SIG-M5 treated with dmso at 0.1 percent for 504 hours (cell line): ENCODE results near the gene THUMPD3.

Experiments used
- DNase-seq: peaks from one replicate; lab custom pipeline; 2025; ENCODE audit not compliant: unreplicated experiment; lab: John Stamatoyannopoulos, UW

THUMPD3 gene

GRCh38 chr3:9362731-9363530, at the start of gene THUMPD3:
Gene THUMPD3 (plus strand): TSS chr3:9363054. CDS start chr3:9365069, 2,015 bp downstream.
- peak; percentile 96 for DNase-seq

GRCh38 chr3:9314796-9315195, 48.1 kb upstream of the THUMPD3 start:
- peak; percentile 7 for DNase-seq

GRCh38 chr3:9316881-9317361, 45.9 kb upstream of the THUMPD3 start:
- DNase-seq = no peak

- no peak for DNase-seq
Observed at GRCh38 chr3:9322780-9323179, 40.1 kb upstream of the THUMPD3 start.

- no peak for DNase-seq
Observed at GRCh38 chr3:9324944-9325343, 37.9 kb upstream of the THUMPD3 start.

- DNase-seq = no peak
Observed at GRCh38 chr3:9327578-9327977, 35.3 kb upstream of the THUMPD3 start.

GRCh38 chr3:9330166-9330703, 32.6 kb upstream of the THUMPD3 start:
- DNase-seq = no peak

GRCh38 chr3:9331171-9331570, 31.7 kb upstream of the THUMPD3 start:
- DNase-seq = no peak

- no peak for DNase-seq
Observed at GRCh38 chr3:9332250-9333030, 30.4 kb upstream of the THUMPD3 start.

- no peak for DNase-seq
Observed at GRCh38 chr3:9339761-9340471, 22.9 kb upstream of the THUMPD3 start.

GRCh38 chr3:9340472-9340902, 22.4 kb upstream of the THUMPD3 start:
- no peak for DNase-seq

- no peak for DNase-seq
Observed at GRCh38 chr3:9342696-9343095, 20.2 kb upstream of the THUMPD3 start.

GRCh38 chr3:9343115-9343514, 19.7 kb upstream of the THUMPD3 start:
- DNase-seq = no peak

GRCh38 chr3:9345041-9345440, 17.8 kb upstream of the THUMPD3 start:
- DNase-seq = no peak

- DNase-seq = no peak
Observed at GRCh38 chr3:9346141-9346540, 16.7 kb upstream of the THUMPD3 start.

- DNase-seq = no peak
Observed at GRCh38 chr3:9347081-9347480, 15.8 kb upstream of the THUMPD3 start.

GRCh38 chr3:9347887-9348286, 15.0 kb upstream of the THUMPD3 start:
- no peak for DNase-seq

- DNase-seq = no peak
Observed at GRCh38 chr3:9349321-9350117, 13.3 kb upstream of the THUMPD3 start.

- no peak for DNase-seq
Observed at GRCh38 chr3:9351709-9352126, 11.1 kb upstream of the THUMPD3 start.
